ENCODE results near the gene EFCAB6.

The EFCAB6 gene

DNA sequence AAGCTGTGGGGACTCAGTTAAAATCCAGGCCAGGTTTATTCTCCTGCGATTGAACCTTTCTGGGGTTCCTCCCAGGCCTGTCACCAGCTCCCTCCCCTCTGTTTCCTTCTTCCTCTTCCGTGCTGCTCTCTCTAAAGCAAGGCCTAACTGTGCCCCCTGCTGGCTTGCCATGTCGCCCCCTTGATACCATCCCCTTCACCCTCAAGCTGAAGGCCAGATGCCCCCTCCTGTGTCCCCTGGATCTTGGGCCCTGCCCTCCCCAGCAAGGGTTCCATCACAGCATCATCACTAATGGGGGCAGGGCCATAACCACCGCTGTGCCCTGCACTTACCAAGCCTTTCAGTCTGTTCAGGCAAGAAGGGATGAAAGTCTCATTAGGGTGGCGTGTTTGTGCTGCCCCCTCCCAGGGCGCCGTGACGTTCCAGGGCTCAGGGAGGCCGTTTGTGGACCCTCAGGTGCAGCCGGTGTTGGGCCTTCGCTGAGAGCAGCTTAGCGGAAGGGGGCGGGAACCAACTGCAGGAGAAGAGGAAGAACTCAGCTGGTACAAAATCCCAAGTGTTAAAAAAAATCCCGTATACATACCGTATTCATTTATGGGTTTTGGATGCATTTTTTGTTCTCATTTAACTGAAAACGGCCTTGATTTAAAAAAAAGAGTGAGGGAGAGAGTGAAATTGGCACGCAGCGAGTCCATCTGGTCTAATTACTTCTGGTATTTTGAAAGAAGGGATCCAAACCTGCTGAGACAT is 330.4 kb downstream of the EFCAB6 start:
- CTCF ChIA-PET = no interaction called here
- H3K4me3 ChIP-seq (ENCODE audit: low read depth, low read length) = no peak overlapping the region
- DNase-seq (ENCODE audit: low read depth, low spot score) = no peak
- TF ChIP-seq CTCF (IDR thresholded peaks at IDR 0.05; ENCODE audit: insufficient read depth, low read length, missing control alignments) = no peak
- POLR2A ChIA-PET = no interaction called here

DNA sequence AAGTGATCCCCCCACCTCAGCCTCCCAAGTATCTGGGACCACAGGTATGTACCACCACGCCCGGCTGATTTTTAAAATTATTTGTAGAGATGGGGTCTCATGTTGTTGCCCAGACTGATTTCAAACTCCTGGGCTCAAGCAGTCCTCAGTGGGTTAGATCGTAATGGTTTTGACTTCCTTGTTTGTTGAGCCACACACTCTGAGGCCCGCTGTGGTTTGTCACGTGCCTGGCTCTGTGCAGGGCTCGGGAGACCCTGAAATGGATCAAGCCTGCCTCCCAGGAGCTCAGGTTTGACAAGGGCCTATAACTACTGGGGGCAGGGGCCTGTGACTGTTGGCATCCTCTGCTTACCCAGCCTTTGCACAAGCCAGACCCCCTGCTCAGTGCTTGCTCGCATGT is 332.1 kb downstream of the EFCAB6 start:
- DNase-seq (ENCODE audit: low read depth, low spot score) = no peak
- H3K4me3 ChIP-seq (ENCODE audit: low read depth, low read length) = no peak overlapping the region
- TF ChIP-seq CTCF (IDR thresholded peaks at IDR 0.05; ENCODE audit: insufficient read depth, low read length, missing control alignments) = no peak
- POLR2A ChIA-PET = no interaction called here
- CTCF ChIA-PET = no interaction called here

GRCh38 chr22:43479301-43479950 is 332.7 kb downstream of the EFCAB6 start:
- ChIA-PET CTCF (no interaction called here), POLR2A (no interaction called here)
- H3K4me3 ChIP-seq (ENCODE audit: low read depth, low read length) = no peak overlapping the region
- DNase-seq (ENCODE audit: low read depth, low spot score) = no peak
- TF ChIP-seq CTCF (IDR thresholded peaks at IDR 0.05; ENCODE audit: insufficient read depth, low read length, missing control alignments) = no peak

Measured in AG04449 (cell line).